ENCODE measurements around the gene DPYD.

- TF ChIP-seq, protein P1, sequence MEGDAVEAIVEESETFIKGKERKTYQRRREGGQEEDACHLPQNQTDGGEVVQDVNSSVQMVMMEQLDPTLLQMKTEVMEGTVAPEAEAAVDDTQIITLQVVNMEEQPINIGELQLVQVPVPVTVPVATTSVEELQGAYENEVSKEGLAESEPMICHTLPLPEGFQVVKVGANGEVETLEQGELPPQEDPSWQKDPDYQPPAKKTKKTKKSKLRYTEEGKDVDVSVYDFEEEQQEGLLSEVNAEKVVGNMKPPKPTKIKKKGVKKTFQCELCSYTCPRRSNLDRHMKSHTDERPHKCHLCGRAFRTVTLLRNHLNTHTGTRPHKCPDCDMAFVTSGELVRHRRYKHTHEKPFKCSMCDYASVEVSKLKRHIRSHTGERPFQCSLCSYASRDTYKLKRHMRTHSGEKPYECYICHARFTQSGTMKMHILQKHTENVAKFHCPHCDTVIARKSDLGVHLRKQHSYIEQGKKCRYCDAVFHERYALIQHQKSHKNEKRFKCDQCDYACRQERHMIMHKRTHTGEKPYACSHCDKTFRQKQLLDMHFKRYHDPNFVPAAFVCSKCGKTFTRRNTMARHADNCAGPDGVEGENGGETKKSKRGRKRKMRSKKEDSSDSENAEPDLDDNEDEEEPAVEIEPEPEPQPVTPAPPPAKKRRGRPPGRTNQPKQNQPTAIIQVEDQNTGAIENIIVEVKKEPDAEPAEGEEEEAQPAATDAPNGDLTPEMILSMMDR (IDR thresholded peaks at IDR 0.05; ENCODE audit: insufficient read depth, low read depth, low read length), result no peak
- TF ChIP-seq EZH2 (IDR thresholded peaks at IDR 0.05; ENCODE audit: insufficient read depth, low read length), result no peak
Observed at GRCh38 chr1:97350662-97351061, 570.2 kb downstream of the DPYD start.

All from astrocyte (in vitro differentiated cells and primary cell).